Esophagus squamous epithelium (tissue), 5 donors: ENCODE results near the gene SNX32. TPM values are rescaled to one million over a fixed set of nuclear protein-coding genes. Genes with fewer than 3 reads are reported as not detected.
"Not testable (repeated sequence)": the region's sequence is repeated elsewhere in the genome, so short reads cannot be mapped to it uniquely, and the experiment has no call there.

Source experiments
- DNase-seq: peaks from one replicate; lab custom pipeline; 2025; lab: John Stamatoyannopoulos, UW
- H3K27ac ChIP-seq, 4 donors: fragments of 200-600 bp; sonication (generic); one replicate each; pipeline ENCODE4 v1.5.1; 2016 to 2019; ENCODE audit warnings: mild to moderate bottlenecking in 1 of 4
- H3K27me3 ChIP-seq, 4 donors: fragments of 200-600 bp; sonication (generic); 1 replicate in 3 of 4; 2 replicates in 1 of 4; pipeline versions ENCODE4 v1.5.1 to v1.6.0; 2017 to 2021; ENCODE audit warnings: antibody characterized with exemption in 1 of 4
- H3K36me3 ChIP-seq, 3 donors: fragments of 200-600 bp; sonication (generic); one replicate each; pipeline ENCODE4 v1.5.1; 2016 to 2019
- H3K4me1 ChIP-seq, 3 donors: fragments of 200-600 bp; sonication (generic); one replicate each; pipeline ENCODE4 v1.5.1; 2017 to 2019
- H3K4me3 ChIP-seq, 4 donors: fragments of 200-600 bp; sonication (generic); 1 replicate in 3 of 4; 2 replicates in 1 of 4; pipeline ENCODE4 v1.5.1; 2016 to 2019; ENCODE audit warnings: mild to moderate bottlenecking in 2 of 4, moderate library complexity in 1 of 4
- H3K9me3 ChIP-seq, 3 donors: fragments of 200-600 bp; sonication (generic); one replicate each; pipeline ENCODE4 v1.5.1; 2016 to 2019
- CTCF ChIP-seq, 6 experiments: fragments of 450-650 bp in 4 of 6; fragments of 200-600 bp in 2 of 6; sonication (generic) in 2 of 6; IDR thresholded peaks; one replicate each; pipeline ENCODE4 v1.5.1; 2016 to 2019; ENCODE audit warnings: antibody characterized with exemption in 6 of 6, mild to moderate bottlenecking in 4 of 6, moderate library complexity in 4 of 6
- POLR2A ChIP-seq, 4 donors: fragments of 450-650 bp; IDR thresholded peaks; one replicate each; pipeline ENCODE4 v1.6.1; 2017; ENCODE audit warnings: antibody characterized with exemption in 4 of 4, mild to moderate bottlenecking in 4 of 4, moderate library complexity in 3 of 4
- whole genome bisulfite sequencing, 2 donors: methylation state at CpG; one replicate each; pipeline ENCODE4 v1.1.5; 2018; 5-methylcytosine and 5-hydroxymethylcytosine counted together
- intact Hi-C: fragments of 100-400 bp; cut with DNase I; formaldehyde crosslinking; loops from one replicate; pipeline ENCODE4 v1.15.0; 2022
- total RNA-seq, 4 donors: library from RNA; depleted of rRNA; stranded (reverse); fragments of >200 nt; gene quantifications; one replicate each; pipeline ENCODE4 v1.1.0, GENCODE V29; 2016
- donor health status: DM: yes; HTN: yes; CAD: no.

Gene SNX32
- total RNA-seq, 4 donors from 2014 or later = 0.38 TPM; not detected in 3

DNA sequence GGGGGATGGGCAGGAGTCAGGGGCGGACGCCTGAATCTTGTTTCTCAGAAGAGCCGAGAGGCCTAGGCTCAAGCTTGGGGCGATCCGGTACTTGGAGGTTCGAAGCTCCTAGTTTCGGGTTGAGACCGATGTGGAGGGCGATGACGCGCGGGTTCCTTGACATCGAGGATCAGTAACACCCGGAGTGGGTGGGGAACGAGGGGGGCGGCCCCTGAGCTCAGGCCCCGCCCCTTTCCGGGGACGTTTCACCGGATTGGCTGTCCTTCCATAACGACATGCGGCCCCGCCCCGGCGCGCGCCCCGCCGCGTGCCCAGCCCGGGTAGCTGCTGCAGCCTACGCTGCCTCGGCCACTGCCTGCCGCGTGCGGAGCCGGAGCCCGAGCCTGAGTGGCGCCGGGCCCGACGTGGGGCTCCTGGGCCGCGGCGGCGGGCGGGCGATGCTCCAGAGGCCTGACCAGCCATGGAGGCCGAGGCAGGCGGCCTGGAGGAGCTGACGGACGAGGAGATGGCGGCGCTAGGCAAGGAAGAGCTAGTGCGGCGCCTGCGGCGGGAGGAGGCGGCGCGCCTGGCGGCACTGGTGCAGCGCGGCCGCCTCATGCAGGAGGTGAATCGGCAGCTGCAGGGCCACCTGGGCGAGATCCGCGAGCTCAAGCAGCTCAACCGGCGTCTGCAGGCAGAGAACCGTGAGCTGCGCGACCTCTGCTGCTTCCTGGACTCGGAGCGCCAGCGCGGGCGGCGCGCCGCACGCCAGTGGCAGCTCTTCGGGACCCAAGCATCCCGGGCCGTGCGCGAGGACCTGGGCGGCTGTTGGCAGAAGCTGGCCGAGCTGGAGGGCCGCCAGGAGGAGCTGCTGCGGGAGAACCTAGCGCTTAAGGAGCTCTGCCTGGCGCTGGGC, 56.8 kb downstream of the SNX32 start, which contains the start of gene CCDC85B:
CCDC85B (plus strand) TSS at position 350 of the 895 bp plus-strand sequence; CDS start at position 461, 111 bp downstream.
- 0% methylated on average over 7 to 9 of the region's 94 CpGs for WGBS, 2 donors
- intact Hi-C loops = no loop called here
- Histone ChIP-seq H3K9me3 (no peaks in the 10 kb centered on the region), H3K4me3 (peak within 1 kb of the TSS; percentile 64 to 90 (median 83)), H3K4me1 (peaks cover 53 to 82% (median 57%) of the 10 kb centered on the region in 3 donors), H3K36me3 (peaks cover 0 to 38% (median 3%) of the 10 kb centered on the region in 3 donors), H3K27ac (peak within 1 kb of the TSS; percentile 93 to 98 (median 97)), H3K27me3 (no peaks in the 10 kb centered on the region)
- TF ChIP-seq POLR2A (IDR thresholded peaks at IDR 0.05) (peak in 3 of 4 donors; percentile 82 to 99 (median 96)), CTCF (IDR thresholded peaks at IDR 0.05) (peak in 3 of 6 experiments; percentile 20 to 25 (median 20))
- DNase-seq = peak; percentile 91

- no peak for DNase-seq
- H3K27me3 ChIP-seq = no peaks in the 10 kb centered on the region
- H3K27ac ChIP-seq = peak overlapping the region; percentile 93 to 98 (median 97)
- peaks cover 53 to 78% (median 57%) of the 10 kb centered on the region in 3 donors for H3K4me1 ChIP-seq
- H3K36me3 ChIP-seq = peaks cover 0 to 30% (median 0%) of the 10 kb centered on the region in 3 donors
- intact Hi-C loops = no loop called here
- peak overlapping the region; percentile 64 to 90 (median 83) for H3K4me3 ChIP-seq
- WGBS, 2 donors = 3 to 14% methylated on average over 8 to 11 of the region's 57 CpGs
- peak in 1 of 4 donors; percentile 11 for TF ChIP-seq POLR2A (IDR thresholded peaks at IDR 0.05)
- TF ChIP-seq CTCF (IDR thresholded peaks at IDR 0.05) = peak in 1 of 6 experiments; percentile 3
- H3K9me3 ChIP-seq = no peaks in the 10 kb centered on the region
Observed at GRCh38 chr11:65891219-65892136, 57.7 kb downstream of the SNX32 start.

GRCh38 chr11:65892137-65892540, 58.4 kb downstream of the SNX32 start:
- Histone ChIP-seq H3K4me3 (peak overlapping the region in 3 of 4 donors; percentile 83 to 90 (median 83)), H3K27ac (peak overlapping the region; percentile 93 to 98 (median 97)), H3K36me3 (peaks cover 0 to 24% (median 0%) of the 10 kb centered on the region in 3 donors), H3K4me1 (peaks cover 53 to 78% (median 57%) of the 10 kb centered on the region in 3 donors)
- intact Hi-C loops, H3K9me3 ChIP-seq, DNase-seq, H3K27me3 ChIP-seq: not testable (repeated sequence)
- WGBS, 2 donors = 69% methylated on average over 5 of the region's 5 CpGs; no CpG with 5 or more reads in 1 of the 2 donors

- Histone ChIP-seq H3K27ac (peak overlapping the region; percentile 93 to 98 (median 97)), H3K36me3 (peaks cover 0 to 23% (median 0%) of the 10 kb centered on the region in 3 donors), H3K4me3 (peak overlapping the region in 1 of 4 donors; percentile 83), H3K27me3 (no peaks in the 10 kb centered on the region), H3K4me1 (peaks cover 46 to 76% (median 52%) of the 10 kb centered on the region in 3 donors), H3K9me3 (no peaks in the 10 kb centered on the region)
- intact Hi-C loops = no loop called here
- 62 to 78% methylated on average over 7 to 9 of the region's 10 CpGs for WGBS, 2 donors
- no peak for TF ChIP-seq POLR2A (IDR thresholded peaks at IDR 0.05)
- TF ChIP-seq CTCF (IDR thresholded peaks at IDR 0.05) = no peak
- DNase-seq = no peak
Observed at GRCh38 chr11:65892661-65893317, 59.0 kb downstream of the SNX32 start.
